Renal cortical epithelial cell (primary cell): ENCODE data around the gene ELAVL3. TPM values are rescaled to one million over a fixed set of nuclear protein-coding genes. Genes with fewer than 3 reads are reported as not detected.
"Not testable (repeated sequence)": the region's sequence is repeated elsewhere in the genome, so short reads cannot be mapped to it uniquely, and the experiment has no call there.

Experiments used
- DNase-seq: peaks from one replicate; pipeline ENCODE4 v3.0.0-alpha.2; 2011; ENCODE audit warnings: low read depth
- total RNA-seq: library from RNA; depleted of rRNA; stranded (reverse); fragments of >200 nt; gene quantifications from 2 replicates; pipeline ENCODE4 v1.2.3, GENCODE V29; 2014

The ELAVL3 gene
- total RNA-seq, 1 donor from 2014 or later, result not detected

DNA sequence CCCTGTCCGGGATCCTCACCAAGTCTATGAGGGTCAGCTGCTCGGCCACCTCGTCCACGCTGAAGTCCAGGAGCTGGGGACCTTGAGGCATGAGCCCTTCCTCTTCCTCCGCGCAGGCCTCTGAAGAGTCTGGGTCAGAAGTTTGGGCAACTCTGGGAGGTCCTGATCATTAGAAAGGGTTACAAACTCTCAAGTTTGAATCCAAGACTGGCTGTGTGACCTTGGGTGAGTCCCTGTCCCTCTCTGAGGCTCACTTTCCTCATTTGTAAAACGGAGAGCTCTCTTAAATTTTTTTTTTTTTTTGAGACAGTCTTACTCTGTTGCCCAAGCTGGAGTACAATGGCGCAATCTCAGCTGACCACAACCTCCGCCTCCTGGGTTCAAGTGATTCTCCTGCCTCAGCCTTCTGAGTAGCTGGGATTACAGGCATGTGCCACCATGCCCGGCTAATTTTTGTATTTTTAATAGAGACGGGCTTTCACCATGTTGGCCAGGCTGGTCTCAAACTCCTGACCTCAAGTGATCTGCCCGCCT lies 74.1 kb downstream of the ELAVL3 start:
- DNase-seq, result not testable (repeated sequence)

DNA sequence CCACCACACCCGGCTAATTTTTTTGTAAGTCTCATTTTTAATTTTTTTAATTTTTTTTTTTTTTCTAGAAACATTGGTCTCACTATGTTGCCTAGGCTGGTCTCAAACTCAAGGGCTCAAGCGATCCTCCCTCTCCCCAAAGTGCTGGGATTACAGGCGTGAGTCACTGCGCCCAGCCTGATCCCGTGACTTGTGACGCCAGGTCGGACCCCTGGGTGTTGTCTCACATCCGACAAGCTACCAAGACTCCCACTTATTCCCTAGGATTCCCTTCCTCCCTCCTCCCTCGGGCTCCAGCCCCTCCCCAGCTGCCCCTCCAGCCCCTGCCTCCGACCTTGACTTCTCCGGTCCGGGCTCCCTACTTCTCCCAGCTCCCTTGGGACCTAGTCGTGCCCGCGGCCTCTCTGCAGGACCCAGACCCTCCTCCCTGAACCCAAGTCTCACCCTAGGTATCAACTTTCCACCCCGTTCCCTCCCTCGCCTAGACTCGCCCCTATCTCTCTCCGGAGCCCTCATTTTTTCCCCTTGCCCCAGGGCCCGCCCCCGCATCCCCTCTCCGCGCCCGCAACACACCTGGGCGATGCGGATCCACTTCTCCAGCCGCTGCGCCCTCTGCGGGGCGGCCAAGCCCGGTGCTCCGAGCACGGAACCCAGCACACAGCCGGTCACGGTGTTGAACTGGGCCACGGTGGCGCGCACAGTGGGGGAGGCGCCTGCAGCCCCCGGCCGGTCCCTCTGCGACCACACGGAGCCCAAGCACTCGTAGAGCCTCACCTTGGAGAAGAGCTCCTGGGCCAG lies 74.8 kb downstream of the ELAVL3 start:
- DNase-seq, result no peak

- DNase-seq, result no peak
Measured at GRCh38 chr19:11404588-11405222, 76.1 kb downstream of the ELAVL3 start.

- DNase-seq, result no peak
Measured at GRCh38 chr19:11401808-11402543, 78.9 kb downstream of the ELAVL3 start.

Other genes with a start within 250 kb of the ELAVL3 start
- gene ANGPTL8, start 241.4 kb downstream of the ELAVL3 start, total RNA-seq, result not detected in 2 replicates
- gene DOCK6, start 218.5 kb downstream of the ELAVL3 start, total RNA-seq, result 5.9 and 27.1 TPM in 2 replicates
- gene TSPAN16, start 184.9 kb downstream of the ELAVL3 start, total RNA-seq, result not detected in 2 replicates
- 23.4 and 49.7 TPM in 2 replicates for gene RAB3D, start 141.4 kb downstream of the ELAVL3 start, total RNA-seq
- 203 and 241 TPM in 2 replicates for gene TMEM205, start 134.8 kb downstream of the ELAVL3 start, total RNA-seq
- gene CCDC159, start 134.5 kb downstream of the ELAVL3 start, total RNA-seq, result 2.3 and 6.8 TPM in 2 replicates
- gene PLPPR2, start 125.6 kb downstream of the ELAVL3 start, total RNA-seq, result 3.3 and 14.5 TPM in 2 replicates
- gene SWSAP1, start 106.4 kb downstream of the ELAVL3 start, total RNA-seq, result 0.70 and 1.0 TPM in 2 replicates
- gene EPOR, start 96.7 kb downstream of the ELAVL3 start, total RNA-seq, result 3.3 and 6.8 TPM in 2 replicates
- 1.9 and 11.2 TPM in 2 replicates for gene RGL3, start 61.7 kb downstream of the ELAVL3 start, total RNA-seq
- 0.35 and 0.75 TPM in 2 replicates for gene ODAD3, start 45.9 kb downstream of the ELAVL3 start, total RNA-seq
- gene PRKCSH, start 45.4 kb downstream of the ELAVL3 start, total RNA-seq, result 85.8 and 192 TPM in 2 replicates
- 3.8 and 7.1 TPM in 2 replicates for gene ZNF653, start 24.8 kb upstream of the ELAVL3 start, total RNA-seq
- gene ECSIT, start 48.1 kb upstream of the ELAVL3 start, total RNA-seq, result 18.4 and 23.3 TPM in 2 replicates
- gene CNN1, start 57.8 kb upstream of the ELAVL3 start, total RNA-seq, result 2.7 and 10.9 TPM in 2 replicates
- 27.6 TPM in 2 replicates for gene ELOF1, start 78.2 kb upstream of the ELAVL3 start, total RNA-seq
- 0.60 and 3.1 TPM in 2 replicates for gene ACP5, start 96.6 kb upstream of the ELAVL3 start, total RNA-seq
- 34.0 and 38.3 TPM in 2 replicates for gene ZNF627, start 116.4 kb upstream of the ELAVL3 start, total RNA-seq